GM18951 (cell line): ENCODE data around the gene CGNL1.

ENCODE experiments used
- POLR2A ChIP-seq: IDR thresholded peaks from 4 replicates; pipeline ENCODE4 v1.6.1; 2011; ENCODE audit warnings: mild to moderate bottlenecking; ENCODE audit not compliant: insufficient read length, insufficient read depth; ENCODE audit errors: extremely low read depth
- in situ Hi-C: fragments of 300-500 bp; cut with MboI; formaldehyde crosslinking; loops from one replicate; pipeline ENCODE4 v1.12.0; 2022; ENCODE audit warnings: low sequenced_read_pairs, mixed read lengths, inconsistent platforms; ENCODE audit not compliant: unreplicated experiment

The CGNL1 gene

DNA sequence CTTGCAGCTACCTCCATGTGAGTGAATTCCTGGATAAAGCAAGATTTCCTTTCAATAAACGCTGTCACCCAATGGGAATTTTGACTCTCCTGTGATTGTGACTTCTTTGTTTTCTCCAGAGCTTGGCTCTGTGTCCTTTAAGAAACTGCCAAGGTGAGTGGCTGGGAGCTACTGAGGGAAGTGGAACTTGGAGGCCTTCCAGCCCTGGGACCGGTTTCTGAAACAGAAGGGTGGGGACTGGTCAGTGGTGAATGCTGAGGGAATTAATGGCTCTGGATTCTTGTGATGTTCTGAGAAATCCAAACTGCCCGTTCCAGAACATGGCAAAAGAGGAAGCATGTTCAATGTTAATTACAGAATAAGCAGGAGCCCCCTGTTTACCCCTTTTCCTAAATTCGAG, 174.3 kb downstream of the CGNL1 start:
- no peak for TF ChIP-seq POLR2A
- in situ Hi-C loops, result loop anchor here (25.0 kb wide), 1 partner anchor 312 kb away; no protein-coding TSS in a partner anchor

DNA sequence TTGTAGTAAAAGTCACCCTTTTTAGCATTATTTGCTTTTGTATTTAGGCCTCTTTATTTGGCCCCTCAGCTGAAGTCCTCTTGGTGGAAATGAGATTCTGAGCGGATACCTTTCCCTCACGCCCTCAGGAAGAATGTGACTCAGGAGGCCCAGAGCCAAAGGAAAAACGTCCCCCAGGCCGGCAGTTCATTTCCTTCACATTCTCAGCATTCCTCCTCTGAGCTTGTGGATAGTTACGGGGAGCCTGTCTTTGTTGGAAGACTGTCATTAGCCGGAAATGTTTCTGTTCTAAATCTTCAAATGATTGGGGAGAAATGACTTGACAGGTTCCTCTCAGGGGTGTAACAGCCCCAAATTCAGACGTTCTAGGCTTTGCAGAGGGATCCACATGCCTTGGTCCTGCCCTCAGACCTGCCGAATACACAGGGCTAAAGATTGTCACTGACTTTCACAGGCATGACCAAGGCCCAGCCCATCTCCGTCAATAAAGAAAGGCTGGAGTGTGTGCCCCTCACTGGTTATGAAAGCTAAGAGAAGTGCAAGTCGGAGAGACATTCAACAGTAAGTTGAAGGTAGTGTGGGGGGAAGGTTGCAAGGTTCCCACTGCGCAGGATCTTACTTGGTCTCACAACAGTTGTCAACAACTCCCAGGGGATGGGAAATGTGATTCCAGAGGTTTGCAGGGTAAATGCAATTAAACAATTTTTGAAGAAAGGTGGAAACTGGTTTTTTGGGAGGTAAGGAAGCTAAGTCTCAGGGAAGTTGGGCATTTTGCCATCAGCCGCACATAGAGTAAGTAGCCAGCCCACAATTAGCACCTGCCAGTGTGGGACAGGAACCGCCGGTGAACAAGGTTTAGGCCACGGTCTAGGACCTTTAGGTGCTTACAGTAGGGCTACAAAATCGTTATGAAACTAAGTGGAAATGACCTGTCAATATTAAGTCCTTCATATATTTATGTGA, 175.7 kb downstream of the CGNL1 start:
- in situ Hi-C loops, result loop anchor here (25.0 kb wide), 1 partner anchor 310 kb away; no protein-coding TSS in a partner anchor
- TF ChIP-seq POLR2A, result no peak

DNA sequence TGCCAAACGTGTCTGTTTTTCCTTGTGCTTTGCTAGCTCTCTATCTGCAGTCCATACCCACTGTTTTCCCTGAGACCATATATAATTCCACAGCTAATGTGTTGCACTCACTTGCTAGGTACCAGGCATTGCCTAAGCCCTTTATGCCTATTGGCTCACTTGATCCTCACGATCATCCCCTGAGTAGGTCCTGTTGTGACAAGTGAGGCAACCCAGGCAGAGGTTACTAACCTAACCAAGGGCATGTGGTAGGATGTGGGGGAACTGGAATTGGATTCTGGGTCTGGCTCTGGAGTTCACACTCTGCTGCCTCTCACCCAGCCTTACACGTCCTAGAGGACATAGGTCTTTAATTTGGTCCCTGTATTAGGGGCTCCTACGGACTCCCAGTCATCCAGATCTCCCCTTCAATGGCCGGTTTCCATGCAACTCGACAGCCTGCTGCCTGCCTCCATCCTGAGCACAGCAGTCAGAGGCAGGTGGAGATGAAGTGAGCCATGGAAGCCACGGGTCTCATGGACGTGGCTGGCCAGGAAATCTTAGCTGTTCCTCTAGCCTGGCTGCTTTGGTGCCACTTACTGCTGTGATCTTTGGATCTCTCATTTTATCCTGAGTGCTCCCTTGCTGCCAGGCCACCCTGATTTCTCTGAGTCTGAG, 176.5 kb downstream of the CGNL1 start:
- no peak for TF ChIP-seq POLR2A
- in situ Hi-C loops, result loop anchor here (25.0 kb wide), 1 partner anchor 309 kb away; no protein-coding TSS in a partner anchor

DNA sequence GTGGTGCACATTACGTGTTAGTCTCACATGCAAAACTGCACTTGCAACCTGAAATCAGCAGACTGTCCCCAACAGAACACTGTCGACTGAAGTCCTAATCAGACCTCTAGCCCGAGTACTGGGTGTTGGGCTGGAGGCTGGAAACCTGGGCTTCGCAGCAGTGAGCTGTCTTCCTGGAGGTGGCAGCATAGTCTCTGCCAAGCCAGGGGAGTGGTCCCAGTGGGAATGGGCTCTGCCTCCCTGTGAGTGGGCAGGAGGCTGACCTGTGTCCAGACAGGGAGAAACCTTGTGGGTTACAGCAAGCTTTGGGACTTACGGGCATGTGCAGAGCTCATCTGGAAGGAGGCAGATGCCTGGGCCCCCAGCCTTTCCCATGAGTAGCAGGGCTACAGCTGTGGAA, 177.2 kb downstream of the CGNL1 start:
- TF ChIP-seq POLR2A, result no peak
- in situ Hi-C loops, result loop anchor here (25.0 kb wide), 1 partner anchor 309 kb away; no protein-coding TSS in a partner anchor

DNA sequence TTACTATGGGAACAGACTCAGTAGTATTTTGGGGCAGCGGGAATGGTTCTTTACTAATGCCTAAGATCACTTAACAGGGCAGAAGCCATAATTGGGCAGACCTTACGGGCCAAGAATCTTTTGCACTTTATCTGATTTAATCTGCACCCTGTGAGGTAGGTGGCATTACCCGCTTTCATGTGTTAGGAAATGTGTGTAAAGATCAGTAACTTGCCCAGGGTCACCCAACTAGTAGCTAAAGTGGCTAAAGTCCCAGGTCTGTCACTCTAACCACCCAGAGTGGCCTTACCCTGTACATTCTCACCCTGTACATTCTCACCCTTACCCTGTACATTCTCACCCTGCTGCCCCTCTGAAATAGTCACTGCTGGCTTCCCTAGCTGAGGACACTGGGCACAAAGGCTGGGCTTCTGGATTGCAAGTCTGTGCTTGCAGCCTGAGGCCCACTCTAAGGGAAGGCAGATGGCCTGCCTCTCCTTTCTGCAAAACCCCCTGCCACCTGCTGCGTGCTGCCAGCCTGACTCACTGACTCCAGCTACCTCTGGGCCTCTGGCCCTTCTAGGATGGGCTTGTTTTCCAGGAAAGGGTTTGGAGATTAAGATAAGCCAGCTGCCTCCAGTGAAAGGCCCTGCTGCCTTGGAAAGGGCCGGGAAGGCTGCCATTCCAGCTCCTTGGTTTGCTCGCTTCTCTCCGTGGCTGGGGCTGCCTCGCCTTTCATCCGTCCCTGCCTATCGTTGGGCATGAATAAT, 177.9 kb downstream of the CGNL1 start:
- no peak for TF ChIP-seq POLR2A
- in situ Hi-C loops, result loop anchor here (25.0 kb wide), 1 partner anchor 308 kb away; no protein-coding TSS in a partner anchor

DNA sequence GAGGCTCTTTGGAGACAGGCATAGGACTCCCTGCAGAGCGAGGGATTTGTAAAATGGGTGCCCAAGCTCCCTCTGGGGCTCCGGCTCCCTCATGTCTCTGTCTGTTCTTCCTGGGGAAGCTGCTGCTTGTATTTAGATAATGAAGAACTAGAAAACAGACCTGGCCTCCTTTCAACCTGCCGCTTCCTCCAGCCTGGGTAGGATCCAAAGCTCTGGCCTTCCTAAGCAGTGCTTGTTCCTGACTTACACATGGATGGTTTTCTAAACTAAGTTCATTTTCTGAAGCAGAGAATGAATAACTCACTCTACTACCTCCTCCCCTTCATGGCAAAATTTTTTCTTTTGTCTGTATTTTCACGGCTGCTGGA, 178.5 kb downstream of the CGNL1 start:
- in situ Hi-C loops, result loop anchor here (25.0 kb wide), 1 partner anchor 308 kb away; no protein-coding TSS in a partner anchor
- TF ChIP-seq POLR2A, result no peak

DNA sequence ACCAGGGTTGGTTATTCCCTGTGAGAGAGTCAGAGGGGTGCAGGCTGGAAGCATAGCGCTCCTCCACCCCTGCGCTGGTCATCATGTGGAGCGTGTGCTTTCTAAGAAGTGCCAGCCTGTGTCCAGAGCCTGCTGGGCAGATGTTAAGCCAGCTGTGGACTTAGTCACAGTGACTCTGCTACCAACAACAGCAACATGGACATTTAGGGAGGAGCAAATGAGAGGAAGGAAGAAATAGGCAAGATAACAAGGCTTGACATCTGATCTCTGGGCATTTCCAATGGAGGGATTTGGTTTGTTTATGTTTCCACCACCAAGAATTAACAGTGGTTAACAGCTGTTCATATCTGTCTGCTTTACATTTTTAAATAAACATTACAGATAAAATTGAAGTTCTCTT, 179.0 kb downstream of the CGNL1 start:
- in situ Hi-C loops, result loop anchor here (25.0 kb wide), 1 partner anchor 307 kb away; no protein-coding TSS in a partner anchor
- no peak for TF ChIP-seq POLR2A

DNA sequence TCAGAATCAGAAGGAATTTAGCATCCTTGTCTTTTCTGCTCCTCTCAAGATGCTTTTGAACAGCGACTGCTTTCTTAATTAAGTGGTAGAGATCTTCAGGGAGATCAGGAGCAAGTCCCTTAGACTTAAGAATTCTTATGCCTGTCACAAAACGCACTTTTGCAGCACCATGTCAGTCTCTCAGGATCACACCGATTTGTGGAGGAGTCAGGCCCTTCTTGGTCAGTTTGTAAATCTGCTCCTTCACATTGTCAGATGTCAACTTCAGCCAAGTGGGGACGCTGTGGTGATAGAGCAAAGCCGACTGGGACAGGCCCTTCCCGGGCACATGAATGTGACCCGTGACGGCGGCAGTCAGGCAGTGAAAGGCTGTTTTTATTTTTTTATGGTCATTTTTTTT, 179.7 kb downstream of the CGNL1 start:
- no peak for TF ChIP-seq POLR2A
- in situ Hi-C loops, result loop anchor here (25.0 kb wide), 1 partner anchor 306 kb away; no protein-coding TSS in a partner anchor

DNA sequence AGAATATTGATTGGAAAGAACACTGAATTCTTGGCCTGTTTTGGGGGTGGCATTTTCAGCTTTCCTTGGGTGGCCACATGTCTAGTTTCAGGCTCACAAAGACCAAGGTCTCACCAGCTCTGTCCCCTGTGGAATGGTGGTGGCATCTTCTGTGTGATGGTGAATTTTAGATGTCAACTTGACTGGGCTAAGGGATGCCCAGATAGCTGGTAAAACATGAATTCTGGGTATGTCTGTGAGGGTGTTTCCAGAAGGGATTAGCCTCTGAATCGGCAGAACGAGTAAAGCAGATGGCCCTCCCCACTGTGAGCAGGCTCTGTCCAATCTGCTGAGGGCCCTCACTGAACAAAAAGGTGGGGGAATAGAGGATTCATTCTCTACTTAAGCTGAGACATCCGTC, 181.0 kb downstream of the CGNL1 start:
- in situ Hi-C loops, result loop anchor here (25.0 kb wide), 1 partner anchor 305 kb away; no protein-coding TSS in a partner anchor

DNA sequence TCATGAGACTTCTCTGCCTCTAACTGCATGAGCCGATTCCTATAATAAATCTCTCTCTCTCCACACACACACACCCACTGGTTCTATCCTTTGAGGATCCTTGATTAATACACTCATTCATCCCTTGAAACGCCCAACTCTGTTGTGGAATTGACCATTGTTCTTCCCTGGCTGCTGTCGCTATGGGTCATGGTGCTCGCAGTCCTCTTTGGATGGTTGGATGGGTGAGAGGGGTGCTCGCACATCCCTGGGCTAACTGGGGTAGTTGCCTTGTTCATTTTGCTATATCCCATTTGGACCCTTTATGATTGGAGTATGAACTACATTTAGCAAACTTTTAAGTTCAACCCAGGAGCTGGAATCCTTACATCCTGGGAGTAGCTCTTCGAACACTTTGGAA, 181.5 kb downstream of the CGNL1 start:
- in situ Hi-C loops, result loop anchor here (25.0 kb wide), 1 partner anchor 304 kb away; no protein-coding TSS in a partner anchor
- TF ChIP-seq POLR2A, result no peak

More for the DNA sequence above, 181.0 kb downstream of the CGNL1 start:
- no peak for TF ChIP-seq POLR2A

DNA sequence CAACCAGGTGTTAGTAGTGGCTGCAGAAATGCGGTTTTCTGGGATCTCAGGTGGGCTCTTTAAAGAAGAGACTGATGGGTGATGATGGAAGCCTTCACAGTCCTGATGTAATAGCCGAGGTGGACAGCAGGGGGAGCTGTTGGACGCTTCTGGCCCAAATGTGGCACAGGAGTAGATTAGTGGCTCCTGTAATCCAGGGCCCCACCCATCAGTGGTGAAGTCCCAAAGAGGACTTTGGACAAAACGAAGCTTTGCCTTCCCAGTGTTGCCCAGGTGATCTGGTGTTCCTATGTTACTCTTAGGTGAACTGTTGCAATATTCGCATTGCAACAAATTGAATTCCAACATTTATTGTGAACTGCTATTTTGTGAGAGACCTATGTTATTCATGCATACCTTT, 183.6 kb downstream of the CGNL1 start:
- in situ Hi-C loops, result loop anchor here (25.0 kb wide), 1 partner anchor 302 kb away; no protein-coding TSS in a partner anchor
- TF ChIP-seq POLR2A, result no peak

DNA sequence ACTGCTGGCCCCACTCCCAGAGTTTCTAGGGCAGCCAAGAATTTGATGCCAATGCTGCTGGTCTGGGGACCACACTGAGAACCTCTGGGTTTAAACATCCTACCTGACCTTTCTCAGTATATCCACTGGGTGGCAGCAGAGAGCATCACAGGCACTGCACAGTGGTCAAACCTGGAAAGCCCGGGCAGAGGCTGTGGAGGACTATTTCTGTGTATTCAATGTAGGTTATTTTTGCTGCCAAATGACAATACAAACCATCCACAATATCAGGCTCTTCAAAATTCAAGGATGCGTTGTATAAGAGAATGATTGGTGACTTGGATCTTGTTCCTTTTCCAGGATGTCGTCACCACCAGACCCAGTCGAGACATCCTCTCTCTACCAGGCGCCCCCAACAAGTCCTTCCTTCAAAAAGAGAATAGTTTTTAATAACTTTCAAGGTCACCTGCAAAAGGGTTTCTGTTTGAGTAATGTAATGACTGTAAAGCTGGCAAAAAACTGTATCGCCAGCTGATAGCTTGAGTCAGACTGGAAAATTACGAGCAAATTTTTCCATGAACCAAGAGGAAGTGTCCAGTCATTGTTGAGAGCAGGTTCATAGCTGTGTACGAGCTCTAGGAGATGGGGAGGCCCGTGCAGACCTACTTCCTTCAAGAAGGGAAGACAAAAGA, 184.9 kb downstream of the CGNL1 start:
- no peak for TF ChIP-seq POLR2A
- in situ Hi-C loops, result loop anchor here (25.0 kb wide), 1 partner anchor 301 kb away; no protein-coding TSS in a partner anchor

DNA sequence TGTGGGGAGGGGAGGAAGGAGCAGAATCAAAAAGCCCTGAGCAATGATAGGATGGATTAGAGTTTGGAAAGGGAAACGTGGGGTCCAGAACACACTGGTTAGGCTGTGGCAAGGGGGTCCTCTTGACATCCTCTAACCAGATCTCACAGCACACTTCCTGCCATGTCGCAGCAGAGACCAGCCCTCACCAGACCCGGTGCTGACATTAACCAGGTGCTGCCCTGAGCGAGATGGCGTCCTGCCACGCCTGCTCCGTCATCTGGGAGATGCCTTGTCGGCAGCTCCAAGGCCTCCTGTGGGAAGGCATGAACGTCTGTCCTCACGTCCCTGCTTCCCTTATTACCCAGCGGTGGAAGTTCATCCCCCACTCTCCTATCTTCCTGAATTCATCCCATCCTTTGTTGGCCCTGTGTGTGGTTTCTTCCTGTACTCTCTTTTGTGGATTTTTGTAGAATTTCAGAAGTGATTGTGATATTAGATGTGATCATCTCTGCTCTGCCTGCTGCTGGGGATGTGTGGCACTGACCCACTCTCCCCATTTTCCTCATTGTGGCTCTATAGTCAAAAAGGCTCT, 186.0 kb downstream of the CGNL1 start:
- in situ Hi-C loops, result loop anchor here (25.0 kb wide), 1 partner anchor 300 kb away; no protein-coding TSS in a partner anchor
- no peak for TF ChIP-seq POLR2A
